Measurements from ENCODE around the gene NANP. TPM values are rescaled to one million over a fixed set of nuclear protein-coding genes. Genes with fewer than 3 reads are reported as not detected.
"Not testable (repeated sequence)": the region's sequence is repeated elsewhere in the genome, so short reads cannot be mapped to it uniquely, and the experiment has no call there.

Gene NANP
- total and polyA plus RNA-seq, 2 donors (not counting 1 experiment from before 2014, with no cell fraction given) = 8.8 to 9.4 TPM

DNA sequence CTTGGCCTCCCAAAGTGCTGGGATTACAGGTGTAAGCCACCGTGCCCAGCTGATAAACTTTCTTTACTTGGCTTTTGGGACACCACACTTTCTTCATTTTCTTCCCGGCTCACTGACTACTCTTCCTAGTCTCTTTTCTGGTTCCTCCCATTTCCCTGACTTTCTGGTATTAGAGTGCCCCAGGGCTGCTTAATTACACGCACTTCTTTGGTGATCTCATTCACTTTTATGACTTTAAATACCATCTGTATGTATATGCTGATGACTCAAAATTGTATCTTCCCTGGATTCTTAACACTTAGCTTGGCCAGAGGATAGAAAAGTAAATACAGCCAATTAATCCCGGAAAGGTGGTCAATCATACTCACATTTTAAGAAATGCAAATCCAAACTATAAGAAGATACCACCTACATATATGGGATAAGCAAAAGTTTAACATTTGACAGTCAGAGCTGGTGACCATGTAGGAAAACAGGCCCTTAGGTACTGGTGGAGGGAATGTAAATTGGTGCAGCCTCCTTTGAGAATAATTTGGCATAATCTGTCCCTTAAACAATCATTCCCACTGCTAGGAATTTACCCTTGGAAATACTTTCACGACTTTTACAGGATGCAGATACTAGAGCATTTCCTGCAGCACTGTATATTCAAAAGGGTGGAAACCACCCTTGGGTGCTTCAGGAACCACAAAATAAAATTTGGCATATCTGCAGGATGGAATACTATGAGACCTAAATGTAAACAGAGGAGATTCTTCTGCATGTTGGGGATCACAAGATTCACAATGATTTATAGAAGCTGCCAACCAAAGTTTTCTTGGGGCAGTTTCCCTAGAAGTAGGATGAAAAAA is 9.4 kb upstream of the NANP start:
- H4K20me1 ChIP-seq (ENCODE audit: control insufficient read depth, extremely low read depth, insufficient read depth, low read length) = no peaks in the 10 kb centered on the region
- TF ChIP-seq EZH2 (IDR thresholded peaks at IDR 0.05; ENCODE audit: low read length, missing control alignments) = no peak
- TF ChIP-seq, protein P1, sequence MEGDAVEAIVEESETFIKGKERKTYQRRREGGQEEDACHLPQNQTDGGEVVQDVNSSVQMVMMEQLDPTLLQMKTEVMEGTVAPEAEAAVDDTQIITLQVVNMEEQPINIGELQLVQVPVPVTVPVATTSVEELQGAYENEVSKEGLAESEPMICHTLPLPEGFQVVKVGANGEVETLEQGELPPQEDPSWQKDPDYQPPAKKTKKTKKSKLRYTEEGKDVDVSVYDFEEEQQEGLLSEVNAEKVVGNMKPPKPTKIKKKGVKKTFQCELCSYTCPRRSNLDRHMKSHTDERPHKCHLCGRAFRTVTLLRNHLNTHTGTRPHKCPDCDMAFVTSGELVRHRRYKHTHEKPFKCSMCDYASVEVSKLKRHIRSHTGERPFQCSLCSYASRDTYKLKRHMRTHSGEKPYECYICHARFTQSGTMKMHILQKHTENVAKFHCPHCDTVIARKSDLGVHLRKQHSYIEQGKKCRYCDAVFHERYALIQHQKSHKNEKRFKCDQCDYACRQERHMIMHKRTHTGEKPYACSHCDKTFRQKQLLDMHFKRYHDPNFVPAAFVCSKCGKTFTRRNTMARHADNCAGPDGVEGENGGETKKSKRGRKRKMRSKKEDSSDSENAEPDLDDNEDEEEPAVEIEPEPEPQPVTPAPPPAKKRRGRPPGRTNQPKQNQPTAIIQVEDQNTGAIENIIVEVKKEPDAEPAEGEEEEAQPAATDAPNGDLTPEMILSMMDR (conservative IDR thresholded peaks at IDR 0.05 in 1 of 2, IDR thresholded peaks at IDR 0.05 in 1 of 2; ENCODE audit: low read depth in 1 of 2, low read length in 2 of 2) = no peak
- no peak overlapping the region for H3K4me2 ChIP-seq (ENCODE audit: extremely low read depth, insufficient read depth, low read length)
- DNase-seq (ENCODE audit: low read depth in 2 of 2) = no peak
- no peaks in the 10 kb centered on the region for H3K9me3 ChIP-seq (ENCODE audit: control insufficient read depth, insufficient read depth, low read depth, low read length)
- no peak overlapping the region for H3K27ac ChIP-seq (ENCODE audit: insufficient read depth, low read length)
- H3K36me3 ChIP-seq (ENCODE audit: control insufficient read depth, insufficient read depth, low read length) = no peaks in the 10 kb centered on the region
- no peaks in the 10 kb centered on the region for H3K79me2 ChIP-seq (ENCODE audit: control insufficient read depth, insufficient read depth, low read length)
- H3K9ac ChIP-seq (ENCODE audit: insufficient read depth, low read length) = no peak overlapping the region
- no peaks in the 10 kb centered on the region for H3K27me3 ChIP-seq (ENCODE audit: control insufficient read depth, insufficient read depth, low read length)
- no peak overlapping the region for H3K4me3 ChIP-seq (replicated peaks in 1 of 4; ENCODE audit: control extremely low read depth in 1 of 4, insufficient read depth in 1 of 4, low read depth in 3 of 4, low read length in 4 of 4)
- no peaks in the 10 kb centered on the region for H3K4me1 ChIP-seq (ENCODE audit: control insufficient read depth, extremely low read depth, insufficient read depth, low read length)
- H2AFZ ChIP-seq (ENCODE audit: low read length) = no peak overlapping the region

DNA sequence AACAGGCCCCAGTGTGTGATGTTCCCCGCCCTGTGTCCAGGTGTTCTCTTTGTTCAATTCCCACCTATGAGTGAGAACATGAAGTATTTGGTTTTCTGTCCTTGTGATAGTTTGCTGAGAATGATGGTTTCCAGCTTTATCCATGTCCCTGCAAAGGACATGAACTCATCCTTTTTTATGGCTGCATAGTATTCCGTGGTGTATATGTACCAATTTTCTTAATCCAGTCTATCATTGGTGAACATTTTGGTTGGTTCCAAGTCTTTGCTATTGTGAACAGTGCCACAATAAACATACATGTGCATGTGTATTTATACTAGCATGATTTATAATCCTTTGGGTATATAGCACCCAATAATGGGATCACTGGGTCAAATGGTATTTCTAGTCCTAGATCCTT is 6.8 kb upstream of the NANP start:
- not testable (repeated sequence) for H3K9me3 ChIP-seq (ENCODE audit: control insufficient read depth, insufficient read depth, low read depth, low read length); H3K79me2 ChIP-seq (ENCODE audit: control insufficient read depth, insufficient read depth, low read length); H3K27me3 ChIP-seq (ENCODE audit: control insufficient read depth, insufficient read depth, low read length); H2AFZ ChIP-seq (ENCODE audit: low read length); H3K27ac ChIP-seq (ENCODE audit: insufficient read depth, low read length); H3K9ac ChIP-seq (ENCODE audit: insufficient read depth, low read length); H3K4me3 ChIP-seq (replicated peaks in 1 of 4; ENCODE audit: control extremely low read depth in 1 of 4, insufficient read depth in 1 of 4, low read depth in 3 of 4, low read length in 4 of 4); H3K4me1 ChIP-seq (ENCODE audit: control insufficient read depth, extremely low read depth, insufficient read depth, low read length); H3K36me3 ChIP-seq (ENCODE audit: control insufficient read depth, insufficient read depth, low read length); H4K20me1 ChIP-seq (ENCODE audit: control insufficient read depth, extremely low read depth, insufficient read depth, low read length); H3K4me2 ChIP-seq (ENCODE audit: extremely low read depth, insufficient read depth, low read length); DNase-seq (ENCODE audit: low read depth in 2 of 2)

DNA sequence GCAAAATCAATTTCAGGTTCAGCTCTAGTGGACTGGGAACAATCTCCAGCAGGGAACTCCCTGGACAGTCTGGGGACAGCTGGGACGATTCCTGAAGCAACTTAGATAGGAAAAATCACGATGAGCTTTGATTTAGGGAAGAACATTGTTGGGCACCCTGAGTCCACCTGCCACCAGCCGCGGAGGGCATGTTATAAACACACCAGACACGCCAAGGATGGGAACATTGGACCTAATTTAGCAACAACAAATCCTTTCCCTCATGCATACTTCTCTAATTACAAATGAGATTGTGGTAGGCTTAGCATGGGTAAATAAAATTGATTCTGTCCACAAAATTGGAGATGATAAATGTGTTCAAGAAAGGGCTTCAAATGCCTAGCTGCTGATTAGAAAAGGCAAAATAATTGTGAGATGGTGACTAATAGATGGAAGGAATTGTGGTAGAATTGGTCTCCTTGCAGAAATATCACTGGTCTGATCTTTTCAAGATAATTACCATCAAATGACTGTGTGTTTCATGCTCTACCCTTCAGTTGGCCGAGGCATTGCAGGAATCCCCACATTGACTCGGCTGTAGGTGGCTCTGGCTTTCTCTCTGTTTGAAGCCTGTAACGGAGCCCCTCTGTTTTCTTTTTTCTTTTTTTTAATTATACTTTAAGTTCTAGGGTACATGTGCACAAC is 6.1 kb upstream of the NANP start:
- H3K27me3 ChIP-seq (ENCODE audit: control insufficient read depth, insufficient read depth, low read length) = no peaks in the 10 kb centered on the region
- no peaks in the 10 kb centered on the region for H3K9me3 ChIP-seq (ENCODE audit: control insufficient read depth, insufficient read depth, low read depth, low read length)
- H4K20me1 ChIP-seq (ENCODE audit: control insufficient read depth, extremely low read depth, insufficient read depth, low read length) = no peaks in the 10 kb centered on the region
- no peaks in the 10 kb centered on the region for H3K4me1 ChIP-seq (ENCODE audit: control insufficient read depth, extremely low read depth, insufficient read depth, low read length)
- peak in 1 of 2 donors; percentile 13 for DNase-seq (ENCODE audit: low read depth in 2 of 2)
- no peaks in the 10 kb centered on the region for H3K79me2 ChIP-seq (ENCODE audit: control insufficient read depth, insufficient read depth, low read length)
- no peak overlapping the region for H3K4me2 ChIP-seq (ENCODE audit: extremely low read depth, insufficient read depth, low read length)
- no peak overlapping the region for H3K27ac ChIP-seq (ENCODE audit: insufficient read depth, low read length)
- no peak overlapping the region for H2AFZ ChIP-seq (ENCODE audit: low read length)
- H3K36me3 ChIP-seq (ENCODE audit: control insufficient read depth, insufficient read depth, low read length) = no peaks in the 10 kb centered on the region
- no peak overlapping the region for H3K4me3 ChIP-seq (replicated peaks in 1 of 4; ENCODE audit: control extremely low read depth in 1 of 4, insufficient read depth in 1 of 4, low read depth in 3 of 4, low read length in 4 of 4)
- no peak overlapping the region for H3K9ac ChIP-seq (ENCODE audit: insufficient read depth, low read length)
- TF ChIP-seq, protein P1 (conservative IDR thresholded peaks at IDR 0.05 in 1 of 2, IDR thresholded peaks at IDR 0.05 in 1 of 2; ENCODE audit: low read depth in 1 of 2, low read length in 2 of 2) = no peak
- no peak for TF ChIP-seq EZH2 (IDR thresholded peaks at IDR 0.05; ENCODE audit: low read length, missing control alignments)
